ENCODE data around the gene LRRC3B. TPM values are rescaled to one million over a fixed set of nuclear protein-coding genes. Genes with fewer than 3 reads are reported as not detected.
A peak's percentile ranks its signal among the peaks of the same experiment; 100 is the strongest.

Gene LRRC3B
- polyA plus RNA-seq, 1 donor, result 3.2 TPM

DNA sequence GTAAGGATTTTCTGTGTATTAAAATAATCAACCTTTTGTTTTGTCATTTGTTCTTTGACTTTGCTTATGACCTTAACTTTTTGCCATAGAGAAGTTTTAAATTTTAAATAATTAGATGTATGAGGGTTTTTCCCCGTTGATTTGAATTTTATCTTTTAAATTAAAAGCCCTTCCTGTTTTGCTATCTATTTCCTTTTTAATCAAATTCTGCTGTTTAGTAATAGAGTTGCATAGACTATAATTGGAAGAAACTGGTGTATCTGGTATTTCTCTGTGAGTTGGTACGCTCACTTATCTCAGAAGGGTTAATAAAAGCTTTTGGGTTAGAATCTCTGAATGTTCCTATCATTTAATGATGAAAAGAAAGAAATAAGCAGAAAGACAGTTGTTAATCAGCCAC is 82.2 kb downstream of the LRRC3B start:
- no peaks in the 10 kb centered on the region for H3K9me3 ChIP-seq (ENCODE audit: control insufficient read depth, low read depth, low read length)
- no peaks in the 10 kb centered on the region for H3K27me3 ChIP-seq (ENCODE audit: control insufficient read depth, insufficient read depth, low read length)
- no peaks in the 10 kb centered on the region for H3K4me1 ChIP-seq (ENCODE audit: control insufficient read depth, insufficient read depth, low read length)
- no peak for DNase-seq
- no peak overlapping the region for H3K4me3 ChIP-seq (ENCODE audit: low read length)
- H3K27ac ChIP-seq (ENCODE audit: low read length), result no peak overlapping the region
- H3K36me3 ChIP-seq (ENCODE audit: control insufficient read depth, insufficient read depth, low read length), result no peaks in the 10 kb centered on the region
- 85% methylated on average over 2 of the region's 2 CpGs for WGBS (ENCODE audit: insufficient coverage, low lambda C conversion rate)

GRCh38 chr3:26708501-26708900 is 85.9 kb downstream of the LRRC3B start:
- 89% methylated on average over 1 of the region's 1 CpG for whole genome bisulfite sequencing (ENCODE audit: insufficient coverage, low lambda C conversion rate)

DNA sequence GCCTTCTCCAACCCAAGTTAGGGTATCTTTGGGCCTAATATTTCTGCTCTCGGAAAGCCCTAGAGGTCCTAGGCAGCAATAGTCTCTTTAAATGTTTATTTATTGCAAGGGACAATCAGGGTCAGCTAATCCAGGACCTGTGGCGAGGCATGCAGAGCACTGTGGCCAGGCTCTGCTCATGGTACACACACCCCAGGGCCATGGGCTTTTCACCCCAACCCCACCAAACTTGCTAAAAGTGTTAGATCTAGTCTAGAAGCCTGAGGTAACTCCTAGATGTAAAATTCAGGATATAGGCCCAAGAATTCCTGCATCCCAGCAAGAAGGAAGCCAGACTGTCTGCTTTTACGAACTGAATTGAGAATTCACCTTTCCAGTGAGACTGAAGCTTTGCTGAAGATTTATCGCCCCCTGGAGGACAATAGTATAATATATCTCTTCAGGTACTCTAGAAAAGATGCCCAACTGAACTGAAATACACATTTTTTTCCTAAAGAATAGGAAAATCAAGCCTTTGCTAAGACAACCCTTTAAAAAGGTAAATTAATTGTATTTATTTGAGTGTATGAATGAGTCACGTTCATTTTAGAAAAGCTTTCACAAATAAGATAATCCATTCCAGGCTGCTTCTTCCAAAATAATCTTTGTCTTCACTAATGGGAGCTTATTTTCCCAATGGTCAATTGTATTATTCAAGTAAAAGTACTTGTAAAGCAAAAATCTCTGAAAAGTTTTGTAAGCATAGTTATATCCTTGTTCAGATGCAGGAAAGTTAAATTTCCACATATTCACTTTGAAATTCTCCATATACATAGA is 89.8 kb downstream of the LRRC3B start:
- no peak overlapping the region for H3K27ac ChIP-seq (ENCODE audit: low read length)
- no peak overlapping the region for H3K4me3 ChIP-seq (ENCODE audit: low read length)
- H3K36me3 ChIP-seq (ENCODE audit: control insufficient read depth, insufficient read depth, low read length), result no peaks in the 10 kb centered on the region
- H3K27me3 ChIP-seq (ENCODE audit: control insufficient read depth, insufficient read depth, low read length), result no peaks in the 10 kb centered on the region
- no peaks in the 10 kb centered on the region for H3K9me3 ChIP-seq (ENCODE audit: control insufficient read depth, low read depth, low read length)
- peak; percentile 7 to 12 for DNase-seq
- WGBS (ENCODE audit: insufficient coverage, low lambda C conversion rate), result 0% methylated on average over 1 of the region's 5 CpGs
- no peaks in the 10 kb centered on the region for H3K4me1 ChIP-seq (ENCODE audit: control insufficient read depth, insufficient read depth, low read length)

More at GRCh38 chr3:26708501-26708900, 85.9 kb downstream of the LRRC3B start:
- DNase-seq, result no peak
- no peaks in the 10 kb centered on the region for H3K4me1 ChIP-seq (ENCODE audit: control insufficient read depth, insufficient read depth, low read length)
- no peaks in the 10 kb centered on the region for H3K9me3 ChIP-seq (ENCODE audit: control insufficient read depth, low read depth, low read length)
- H3K27me3 ChIP-seq (ENCODE audit: control insufficient read depth, insufficient read depth, low read length), result no peaks in the 10 kb centered on the region
- H3K4me3 ChIP-seq (ENCODE audit: low read length), result no peak overlapping the region
- H3K36me3 ChIP-seq (ENCODE audit: control insufficient read depth, insufficient read depth, low read length), result no peaks in the 10 kb centered on the region
- no peak overlapping the region for H3K27ac ChIP-seq (ENCODE audit: low read length)

- no peaks in the 10 kb centered on the region for H3K4me1 ChIP-seq (ENCODE audit: control insufficient read depth, insufficient read depth, low read length)
- no peak overlapping the region for H3K27ac ChIP-seq (ENCODE audit: low read length)
- H3K27me3 ChIP-seq (ENCODE audit: control insufficient read depth, insufficient read depth, low read length), result no peaks in the 10 kb centered on the region
- H3K36me3 ChIP-seq (ENCODE audit: control insufficient read depth, insufficient read depth, low read length), result no peaks in the 10 kb centered on the region
- H3K4me3 ChIP-seq (ENCODE audit: low read length), result no peak overlapping the region
- H3K9me3 ChIP-seq (ENCODE audit: control insufficient read depth, low read depth, low read length), result no peaks in the 10 kb centered on the region
- no peak for DNase-seq
- WGBS (ENCODE audit: insufficient coverage, low lambda C conversion rate), result 100% methylated on average over 1 of the region's 3 CpGs
Measured at GRCh38 chr3:26713091-26713490, 90.5 kb downstream of the LRRC3B start.

DNA sequence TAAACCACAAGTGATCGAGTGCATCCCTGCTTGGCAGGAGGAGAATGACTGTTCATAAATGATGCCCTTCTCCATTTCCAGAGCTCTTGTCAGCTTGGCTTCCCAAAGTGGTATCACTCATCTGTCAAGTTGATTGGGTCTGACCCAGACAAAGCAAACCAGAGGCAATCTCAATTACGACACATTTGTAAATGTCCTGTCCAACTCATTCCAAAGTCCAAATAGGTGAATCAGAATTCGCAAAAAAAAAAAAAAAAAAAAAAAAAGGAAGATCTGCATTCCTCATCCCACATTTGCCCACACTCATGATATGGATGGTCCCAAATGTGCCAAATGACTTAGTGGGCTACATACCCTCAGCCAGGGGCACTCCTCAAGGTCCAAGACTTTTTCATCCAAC is 91.9 kb downstream of the LRRC3B start:
- H3K4me3 ChIP-seq (ENCODE audit: low read length), result no peak overlapping the region
- H3K9me3 ChIP-seq (ENCODE audit: control insufficient read depth, low read depth, low read length), result no peaks in the 10 kb centered on the region
- no peaks in the 10 kb centered on the region for H3K36me3 ChIP-seq (ENCODE audit: control insufficient read depth, insufficient read depth, low read length)

DNA sequence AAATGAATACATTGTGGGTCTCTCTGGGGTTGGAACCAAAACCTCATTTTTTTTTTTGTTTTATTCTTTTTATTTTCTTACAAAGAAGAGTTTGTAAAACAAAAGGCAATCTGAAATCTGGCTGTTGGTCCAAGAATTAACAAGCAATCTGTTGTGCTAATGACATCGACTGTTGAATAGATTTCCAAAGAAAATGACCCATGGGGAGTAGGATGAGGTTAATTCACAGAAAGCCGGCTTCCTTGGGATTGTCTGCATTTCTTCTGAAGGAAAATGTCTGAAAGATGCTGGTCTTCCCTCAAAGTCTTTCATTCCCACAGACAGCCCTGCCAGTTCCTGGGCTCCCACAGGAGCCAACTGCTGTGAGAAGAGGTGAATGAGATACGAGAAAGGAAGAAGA is 92.9 kb downstream of the LRRC3B start:
- DNase-seq, result no peak
- no peaks in the 10 kb centered on the region for H3K9me3 ChIP-seq (ENCODE audit: control insufficient read depth, low read depth, low read length)
- no peak overlapping the region for H3K4me3 ChIP-seq (ENCODE audit: low read length)
- no peaks in the 10 kb centered on the region for H3K4me1 ChIP-seq (ENCODE audit: control insufficient read depth, insufficient read depth, low read length)
- H3K36me3 ChIP-seq (ENCODE audit: control insufficient read depth, insufficient read depth, low read length), result no peaks in the 10 kb centered on the region
- WGBS (ENCODE audit: insufficient coverage, low lambda C conversion rate), result no CpG with 5 or more reads among the region's 3 CpGs
- no peaks in the 10 kb centered on the region for H3K27me3 ChIP-seq (ENCODE audit: control insufficient read depth, insufficient read depth, low read length)
- no peak overlapping the region for H3K27ac ChIP-seq (ENCODE audit: low read length)

More for the DNA sequence above, 91.9 kb downstream of the LRRC3B start:
- H3K27ac ChIP-seq (ENCODE audit: low read length), result no peak overlapping the region
- DNase-seq, result no peak
- WGBS (ENCODE audit: insufficient coverage, low lambda C conversion rate), result 83% methylated on average over 1 of the region's 3 CpGs
- H3K4me1 ChIP-seq (ENCODE audit: control insufficient read depth, insufficient read depth, low read length), result no peaks in the 10 kb centered on the region
- H3K27me3 ChIP-seq (ENCODE audit: control insufficient read depth, insufficient read depth, low read length), result no peaks in the 10 kb centered on the region

- Histone ChIP-seq H3K27me3 (ENCODE audit: control insufficient read depth, insufficient read depth, low read length) (no peaks in the 10 kb centered on the region), H3K4me1 (ENCODE audit: control insufficient read depth, insufficient read depth, low read length) (no peaks in the 10 kb centered on the region), H3K27ac (ENCODE audit: low read length) (no peak overlapping the region), H3K36me3 (ENCODE audit: control insufficient read depth, insufficient read depth, low read length) (no peaks in the 10 kb centered on the region), H3K9me3 (ENCODE audit: control insufficient read depth, low read depth, low read length) (no peaks in the 10 kb centered on the region), H3K4me3 (ENCODE audit: low read length) (no peak overlapping the region)
- DNase-seq, result no peak
- no CpG with 5 or more reads among the region's 1 CpG for WGBS (ENCODE audit: insufficient coverage, low lambda C conversion rate)
Measured at GRCh38 chr3:26718315-26718714, 95.7 kb downstream of the LRRC3B start.

DNA sequence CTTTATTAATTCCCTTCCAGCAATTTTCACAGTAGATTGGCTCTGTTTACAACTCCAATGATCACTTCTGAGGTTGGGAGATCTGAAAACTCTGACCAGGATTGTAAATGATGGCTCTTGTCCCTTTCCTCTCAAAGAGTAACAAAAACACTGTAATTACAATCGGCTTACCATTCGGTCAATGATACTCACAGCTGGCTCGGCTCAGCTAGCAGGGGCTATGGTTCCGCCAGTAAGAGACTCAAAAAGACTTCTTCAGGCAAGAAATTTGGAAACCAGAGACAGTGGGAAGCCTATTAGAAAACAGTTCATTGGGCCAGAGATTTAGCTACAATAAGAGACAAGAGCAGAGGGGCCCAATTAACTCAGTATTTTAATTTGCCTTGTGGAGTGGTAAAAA is 96.6 kb downstream of the LRRC3B start:
- no peaks in the 10 kb centered on the region for H3K9me3 ChIP-seq (ENCODE audit: control insufficient read depth, low read depth, low read length)
- H3K27ac ChIP-seq (ENCODE audit: low read length), result no peak overlapping the region
- no peaks in the 10 kb centered on the region for H3K36me3 ChIP-seq (ENCODE audit: control insufficient read depth, insufficient read depth, low read length)
- no peaks in the 10 kb centered on the region for H3K4me1 ChIP-seq (ENCODE audit: control insufficient read depth, insufficient read depth, low read length)
- H3K27me3 ChIP-seq (ENCODE audit: control insufficient read depth, insufficient read depth, low read length), result no peaks in the 10 kb centered on the region
- DNase-seq, result no peak
- no CpG with 5 or more reads among the region's 4 CpGs for WGBS (ENCODE audit: insufficient coverage, low lambda C conversion rate)
- H3K4me3 ChIP-seq (ENCODE audit: low read length), result no peak overlapping the region

DNA sequence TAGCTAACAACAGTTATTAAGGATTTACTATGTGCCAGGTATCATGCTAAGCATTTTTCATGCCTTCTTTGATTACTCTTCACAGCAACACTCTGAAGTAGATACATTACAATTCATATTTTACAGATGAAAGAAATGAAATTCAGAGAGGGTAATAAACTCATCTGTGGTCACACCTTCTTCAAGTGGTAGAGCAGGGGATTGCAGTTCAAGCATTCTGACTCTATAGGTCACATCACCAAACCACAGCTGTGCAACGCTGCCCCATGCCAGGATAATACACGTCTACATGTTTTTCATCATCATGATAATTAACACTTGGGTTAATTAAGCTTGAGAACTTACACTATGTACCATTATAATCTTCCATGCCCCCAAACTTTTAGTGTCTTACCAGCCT is 98.5 kb downstream of the LRRC3B start:
- DNase-seq, result no peak
- no peak overlapping the region for H3K4me3 ChIP-seq (ENCODE audit: low read length)
- no peaks in the 10 kb centered on the region for H3K27me3 ChIP-seq (ENCODE audit: control insufficient read depth, insufficient read depth, low read length)
- WGBS (ENCODE audit: insufficient coverage, low lambda C conversion rate), result 86% methylated on average over 1 of the region's 2 CpGs
- no peaks in the 10 kb centered on the region for H3K4me1 ChIP-seq (ENCODE audit: control insufficient read depth, insufficient read depth, low read length)
- no peaks in the 10 kb centered on the region for H3K36me3 ChIP-seq (ENCODE audit: control insufficient read depth, insufficient read depth, low read length)
- H3K9me3 ChIP-seq (ENCODE audit: control insufficient read depth, low read depth, low read length), result no peaks in the 10 kb centered on the region
- H3K27ac ChIP-seq (ENCODE audit: low read length), result no peak overlapping the region

DNA sequence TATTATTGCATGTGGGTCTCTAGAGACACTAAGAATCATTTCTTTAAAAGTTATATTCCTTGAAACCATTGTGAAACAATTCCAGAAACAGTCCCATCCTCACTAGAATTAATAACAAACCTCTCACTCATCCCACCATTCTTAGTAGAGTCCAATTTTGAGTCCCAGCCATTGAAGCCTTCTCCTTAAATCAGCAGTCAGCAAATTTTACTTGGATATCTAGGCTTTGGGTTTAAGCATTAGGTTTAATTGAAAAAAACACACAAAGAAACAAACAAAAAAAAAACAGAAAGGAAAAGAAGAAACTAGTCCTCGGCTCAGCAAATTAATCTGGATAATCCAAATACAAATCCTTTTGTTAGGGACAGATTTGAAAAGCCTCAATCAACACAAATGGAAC is 109.3 kb downstream of the LRRC3B start:
- Histone ChIP-seq H3K36me3 (ENCODE audit: control insufficient read depth, insufficient read depth, low read length) (no peaks in the 10 kb centered on the region), H3K9me3 (ENCODE audit: control insufficient read depth, low read depth, low read length) (no peaks in the 10 kb centered on the region), H3K4me3 (ENCODE audit: low read length) (no peak overlapping the region), H3K4me1 (ENCODE audit: control insufficient read depth, insufficient read depth, low read length) (no peaks in the 10 kb centered on the region), H3K27me3 (ENCODE audit: control insufficient read depth, insufficient read depth, low read length) (no peaks in the 10 kb centered on the region), H3K27ac (ENCODE audit: low read length) (no peak overlapping the region)
- DNase-seq, result no peak
- WGBS (ENCODE audit: insufficient coverage, low lambda C conversion rate), result 86% methylated on average over 1 of the region's 1 CpG

- Histone ChIP-seq H3K36me3 (ENCODE audit: control insufficient read depth, insufficient read depth, low read length) (no peaks in the 10 kb centered on the region), H3K9me3 (ENCODE audit: control insufficient read depth, low read depth, low read length) (no peaks in the 10 kb centered on the region), H3K27ac (ENCODE audit: low read length) (no peak overlapping the region), H3K4me3 (ENCODE audit: low read length) (no peak overlapping the region), H3K4me1 (ENCODE audit: control insufficient read depth, insufficient read depth, low read length) (no peaks in the 10 kb centered on the region), H3K27me3 (ENCODE audit: control insufficient read depth, insufficient read depth, low read length) (no peaks in the 10 kb centered on the region)
- no CpG with 5 or more reads among the region's 2 CpGs for WGBS (ENCODE audit: insufficient coverage, low lambda C conversion rate)
- DNase-seq, result no peak
Measured at GRCh38 chr3:26750263-26750662, 127.7 kb downstream of the LRRC3B start.

Measured in large intestine (tissue), 3 donors.